Type B pancreatic cell (in vitro differentiated cells): ENCODE measurements around the gene MYOCD. TPM values are rescaled to one million over a fixed set of nuclear protein-coding genes. Genes with fewer than 3 reads are reported as not detected.
A peak's percentile ranks its signal among the peaks of the same experiment; 100 is the strongest.

ENCODE experiments used
- DNase-seq: peaks from one replicate; pipeline ENCODE4 v3.0.0; 2021; ENCODE audit warnings: mixed read lengths; ENCODE audit not compliant: unreplicated experiment; ENCODE audit errors: extremely low spot score
- H3K27ac Mint-ChIP-seq: 2 replicates; pipeline ENCODE4 v1.8.0; 2021; ENCODE audit warnings: mild to moderate bottlenecking, mixed read lengths
- H3K27me3 Mint-ChIP-seq: 2 replicates; pipeline ENCODE4 v1.8.0; 2021; ENCODE audit warnings: mixed read lengths
- H3K36me3 Mint-ChIP-seq: 2 replicates; pipeline ENCODE4 v1.8.0; 2021; ENCODE audit warnings: mixed read lengths
- H3K4me1 Mint-ChIP-seq: one replicate; pipeline ENCODE4 v1.8.0; 2021; ENCODE audit warnings: mixed read lengths; ENCODE audit not compliant: unreplicated experiment
- H3K4me3 Mint-ChIP-seq: 2 replicates; pipeline ENCODE4 v1.8.0; 2021; ENCODE audit warnings: mild to moderate bottlenecking, mixed read lengths
- H3K9me3 Mint-ChIP-seq: 2 replicates; pipeline ENCODE4 v1.8.0; 2021; ENCODE audit warnings: mixed read lengths
- total RNA-seq: library from RNA; stranded (reverse); gene quantifications from 2 replicates; pipeline ENCODE4 v1.2.1, GENCODE V29; 2021; ENCODE audit warnings: low replicate concordance
- TF ChIP-seq, protein P1 (sequence below): fragments of 200-600 bp; sonication (generic); conservative IDR thresholded peaks from 2 replicates; pipeline ENCODE4 v1.5.0; 2021; ENCODE audit warnings: antibody characterized with exemption, mild to moderate bottlenecking

MYOCD gene
- total RNA-seq, 1 donor from 2014 or later = 0.31 TPM

DNA sequence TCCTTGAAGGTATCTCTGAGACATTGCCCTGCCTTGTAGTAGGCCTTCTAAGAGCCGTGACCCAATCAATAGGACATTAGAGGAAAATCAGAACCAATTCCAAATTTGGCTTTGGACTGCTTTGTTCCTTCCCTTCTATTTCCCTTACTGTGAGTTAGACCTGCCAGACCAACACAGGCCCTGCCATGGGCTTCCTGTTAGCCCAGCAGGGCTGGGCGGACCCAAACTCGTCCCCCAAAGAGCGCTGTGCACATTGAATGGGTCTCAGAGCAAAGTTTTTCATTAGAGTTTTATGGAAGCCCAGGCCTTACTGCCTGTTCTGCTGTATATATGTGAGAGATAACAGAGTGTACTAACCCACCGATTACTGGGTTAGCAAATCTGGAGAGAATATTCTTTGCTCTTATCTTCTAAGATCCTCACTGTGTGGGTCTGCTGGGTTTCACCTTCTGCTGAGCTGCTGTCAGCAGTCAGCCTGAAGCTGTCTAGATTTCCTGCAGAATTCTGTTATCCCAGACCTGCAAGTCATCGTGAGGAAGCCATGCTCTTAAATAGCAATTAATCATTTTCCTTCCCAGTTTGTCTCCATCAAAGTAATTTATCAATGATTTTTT is 129.3 kb downstream of the MYOCD start:
- Mint-ChIP-seq H3K4me3 (no peak overlapping the region), H3K9me3 (no peaks in the 10 kb centered on the region), H3K27ac (no peak overlapping the region), H3K4me1 (peaks cover 5% of the 10 kb centered on the region), H3K27me3 (peaks cover 22% of the 10 kb centered on the region), H3K36me3 (no peaks in the 10 kb centered on the region)
- DNase-seq = no peak
- TF ChIP-seq, protein P1, sequence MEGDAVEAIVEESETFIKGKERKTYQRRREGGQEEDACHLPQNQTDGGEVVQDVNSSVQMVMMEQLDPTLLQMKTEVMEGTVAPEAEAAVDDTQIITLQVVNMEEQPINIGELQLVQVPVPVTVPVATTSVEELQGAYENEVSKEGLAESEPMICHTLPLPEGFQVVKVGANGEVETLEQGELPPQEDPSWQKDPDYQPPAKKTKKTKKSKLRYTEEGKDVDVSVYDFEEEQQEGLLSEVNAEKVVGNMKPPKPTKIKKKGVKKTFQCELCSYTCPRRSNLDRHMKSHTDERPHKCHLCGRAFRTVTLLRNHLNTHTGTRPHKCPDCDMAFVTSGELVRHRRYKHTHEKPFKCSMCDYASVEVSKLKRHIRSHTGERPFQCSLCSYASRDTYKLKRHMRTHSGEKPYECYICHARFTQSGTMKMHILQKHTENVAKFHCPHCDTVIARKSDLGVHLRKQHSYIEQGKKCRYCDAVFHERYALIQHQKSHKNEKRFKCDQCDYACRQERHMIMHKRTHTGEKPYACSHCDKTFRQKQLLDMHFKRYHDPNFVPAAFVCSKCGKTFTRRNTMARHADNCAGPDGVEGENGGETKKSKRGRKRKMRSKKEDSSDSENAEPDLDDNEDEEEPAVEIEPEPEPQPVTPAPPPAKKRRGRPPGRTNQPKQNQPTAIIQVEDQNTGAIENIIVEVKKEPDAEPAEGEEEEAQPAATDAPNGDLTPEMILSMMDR = no peak

DNA sequence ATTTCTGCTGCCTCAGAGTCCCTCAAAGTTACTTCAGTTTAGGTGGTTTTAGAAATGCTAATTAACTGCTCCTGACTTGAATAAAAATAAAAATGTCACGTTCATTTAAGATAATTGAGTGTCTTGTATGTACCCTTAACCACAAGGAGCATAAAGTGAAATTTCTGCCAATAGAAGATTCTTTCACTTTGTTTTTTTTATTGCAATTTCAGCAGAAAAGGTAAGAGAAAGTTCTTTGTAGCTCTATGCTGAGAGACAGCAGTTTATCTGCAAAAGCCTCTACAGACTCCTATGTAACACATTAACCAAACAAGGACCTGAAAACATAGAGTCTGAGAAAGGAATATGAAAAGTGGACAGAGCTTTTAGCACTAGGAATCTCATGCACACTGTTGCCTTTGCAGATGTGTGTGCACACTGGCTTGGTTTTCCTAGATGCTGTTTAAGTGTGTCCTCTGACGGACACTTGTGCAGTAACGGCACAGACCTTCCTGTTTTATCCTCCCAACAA is 135.2 kb downstream of the MYOCD start:
- H3K36me3 Mint-ChIP-seq = peaks cover under 1% of the 10 kb centered on the region
- no peaks in the 10 kb centered on the region for H3K27me3 Mint-ChIP-seq
- H3K4me3 Mint-ChIP-seq = no peak overlapping the region
- TF ChIP-seq, protein P1 = no peak
- peaks cover 1% of the 10 kb centered on the region for H3K9me3 Mint-ChIP-seq
- H3K27ac Mint-ChIP-seq = peak overlapping the region; percentile 2
- DNase-seq = no peak
- peaks cover 5% of the 10 kb centered on the region for H3K4me1 Mint-ChIP-seq

DNA sequence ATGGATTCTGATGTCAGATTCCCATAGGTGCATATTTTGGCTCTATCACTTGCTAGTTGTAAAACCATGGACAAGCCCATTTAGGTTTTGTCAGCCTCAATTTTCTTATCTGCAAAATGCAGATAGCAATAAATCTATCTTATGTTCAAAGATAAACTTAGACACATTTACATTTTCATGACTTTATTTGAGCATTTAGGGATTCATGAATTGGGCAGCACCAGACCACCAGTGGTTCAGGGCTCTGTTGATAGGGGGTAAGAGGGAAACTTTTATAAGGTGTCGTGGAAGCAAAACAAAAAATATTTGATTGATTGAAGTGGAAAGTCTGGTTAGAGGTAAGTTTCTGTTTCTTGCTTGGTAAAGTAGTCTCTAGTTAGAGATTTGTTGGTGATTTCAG is 140.9 kb downstream of the MYOCD start:
- no peaks in the 10 kb centered on the region for H3K4me1 Mint-ChIP-seq
- H3K9me3 Mint-ChIP-seq = peaks cover 18% of the 10 kb centered on the region
- H3K27me3 Mint-ChIP-seq = no peaks in the 10 kb centered on the region

DNA sequence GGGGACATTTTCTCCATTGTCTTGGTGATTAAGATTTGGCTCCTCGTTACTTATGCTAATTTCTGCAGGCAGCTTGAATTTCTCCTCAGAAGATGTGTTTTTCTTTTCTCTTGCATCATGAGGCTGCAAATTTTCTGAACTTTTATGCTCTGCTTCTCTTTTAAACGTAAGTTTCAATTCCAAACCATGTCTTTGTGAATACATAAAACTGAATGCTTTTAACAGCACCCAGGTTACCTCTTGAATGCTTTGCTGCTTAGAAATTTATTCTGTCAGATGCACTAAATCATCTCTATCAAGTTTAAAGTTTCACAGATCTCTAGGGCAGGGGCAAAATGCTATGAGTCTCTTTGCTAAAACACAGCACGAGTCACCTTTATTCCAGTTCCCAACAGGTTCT is 143.0 kb downstream of the MYOCD start:
- Mint-ChIP-seq H3K4me3 (no peak overlapping the region), H3K27ac (no peak overlapping the region), H3K4me1 (no peaks in the 10 kb centered on the region), H3K36me3 (peaks cover 7% of the 10 kb centered on the region), H3K9me3 (peaks cover 18% of the 10 kb centered on the region), H3K27me3 (no peaks in the 10 kb centered on the region)
- TF ChIP-seq, protein P1 = no peak
- DNase-seq = no peak

More for the DNA sequence above, 140.9 kb downstream of the MYOCD start:
- Mint-ChIP-seq H3K27ac (no peak overlapping the region), H3K36me3 (peaks cover 7% of the 10 kb centered on the region), H3K4me3 (no peak overlapping the region)
- DNase-seq = no peak
- TF ChIP-seq, protein P1 = no peak

DNA sequence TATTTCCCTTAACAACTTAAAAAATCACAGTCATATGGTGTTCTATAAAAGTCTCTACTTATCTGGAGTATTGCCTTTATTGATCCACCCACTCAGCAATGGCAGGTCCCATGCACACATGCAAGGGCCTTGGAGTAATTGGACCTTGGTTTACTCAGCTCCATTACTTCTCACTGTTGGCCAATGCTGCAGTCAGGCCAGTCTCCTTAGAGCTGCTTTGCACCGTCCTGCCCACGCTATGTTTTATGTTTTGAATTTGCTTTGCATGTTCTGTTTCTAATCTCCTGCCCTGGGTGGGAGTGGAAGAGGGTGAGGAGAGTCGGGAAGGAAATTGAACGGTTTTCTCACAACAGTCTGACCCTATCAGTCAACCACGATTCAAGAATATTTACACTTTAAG is 147.2 kb downstream of the MYOCD start:
- H3K27ac Mint-ChIP-seq = no peak overlapping the region
- DNase-seq = no peak
- H3K4me3 Mint-ChIP-seq = no peak overlapping the region
- peaks cover 6% of the 10 kb centered on the region for H3K9me3 Mint-ChIP-seq
- H3K36me3 Mint-ChIP-seq = no peaks in the 10 kb centered on the region
- TF ChIP-seq, protein P1 = no peak
- peaks cover 6% of the 10 kb centered on the region for H3K4me1 Mint-ChIP-seq
- no peaks in the 10 kb centered on the region for H3K27me3 Mint-ChIP-seq
